K562 (cell line): ENCODE data around the gene MYH7B.

Source experiments
- CTCF ChIP-seq, 3 experiments: IDR thresholded peaks in 2 of 3; conservative IDR thresholded peaks in 1 of 3; 2 replicates each; pipeline ENCODE4 v1.5.1; 2011 to 2012; ENCODE audit warnings: low read length in 3 of 3, mild to moderate bottlenecking in 3 of 3, control low read depth in 2 of 3, improper control_type of control experiment in 1 of 3, inconsistent platforms in 1 of 3, low read depth in 1 of 3, mixed read lengths in 1 of 3, moderate library complexity in 1 of 3; ENCODE audit not compliant: insufficient read depth in 2 of 3
- EWSR1 ChIP-seq: fragments of 450-650 bp; IDR thresholded peaks from 2 replicates; pipeline ENCODE4 v1.6.1; 2018; ENCODE audit warnings: borderline replicate concordance, mild to moderate bottlenecking, low read depth, moderate library complexity; ENCODE audit not compliant: partially characterized antibody
- GTF2B ChIP-seq: IDR thresholded peaks from 2 replicates; pipeline ENCODE4 v1.6.1; 2011; ENCODE audit not compliant: insufficient read length; ENCODE audit errors: extremely low read depth
- MTF1 ChIP-seq: fragments of 250-450 bp; sonication (Bioruptor Pico); IDR thresholded peaks from 2 replicates; pipeline ENCODE4 v1.9.0; 2021; ENCODE audit warnings: moderate library complexity, mild to moderate bottlenecking, inconsistent platforms, borderline replicate concordance
- RB1 ChIP-seq: fragments of 450-650 bp; IDR thresholded peaks from 2 replicates; pipeline ENCODE4 v1.6.1; 2017; ENCODE audit warnings: low read depth, mild to moderate bottlenecking
- RFX5 ChIP-seq: IDR thresholded peaks from 2 replicates; pipeline ENCODE4 v1.6.1; 2011; ENCODE audit warnings: low read depth, mild to moderate bottlenecking, improper control_type of control experiment, low read length
- ZBTB26 ChIP-seq: fragments of 450-650 bp; formaldehyde crosslinking; IDR thresholded peaks from 2 replicates; pipeline ENCODE4 v1.4.0; 2022; ENCODE audit warnings: missing genetic modification characterization

GRCh38 chr20:34971561-34972235, 16.0 kb downstream of the MYH7B start:
- TF ChIP-seq GTF2B: no peak
- TF ChIP-seq EWSR1: no peak
- TF ChIP-seq ZBTB26 (CRISPR knock-in tag): no peak
- TF ChIP-seq CTCF (IDR thresholded peaks at IDR 0.05 in 2 of 3, conservative IDR thresholded peaks at IDR 0.05 in 1 of 3; ENCODE audit: insufficient read depth in 2 of 3, low read depth in 1 of 3, low read length in 3 of 3): no peak
- no peak for TF ChIP-seq MTF1 (CRISPR knock-in tag)
- no peak for TF ChIP-seq RB1
- no peak for TF ChIP-seq RFX5
